Spinal cord (tissue), 10 donors: ENCODE results near the gene NCKAP5. TPM values are rescaled to one million over a fixed set of nuclear protein-coding genes. Genes with fewer than 3 reads are reported as not detected.

ENCODE experiments used
- DNase-seq, 6 donors: peaks; one replicate each; pipeline versions ENCODE4 v3.0.0 to v3.0.0-alpha.2; 2013 to 2015; ENCODE audit warnings: low spot score in 6 of 6, low read depth in 4 of 6
- H3K27ac ChIP-seq: one replicate; pipeline ENCODE4 v1.5.1; 2013; ENCODE audit warnings: low read depth, low read length, control low read depth
- H3K27me3 ChIP-seq: one replicate; pipeline ENCODE4 v1.6.1; 2013; ENCODE audit warnings: low read length; ENCODE audit not compliant: control insufficient read depth, insufficient read depth
- H3K36me3 ChIP-seq: one replicate; pipeline ENCODE4 v1.6.1; 2013; ENCODE audit warnings: low read length; ENCODE audit not compliant: control insufficient read depth, insufficient read depth
- H3K4me1 ChIP-seq: one replicate; pipeline ENCODE4 v1.6.1; 2013; ENCODE audit warnings: low read length; ENCODE audit not compliant: control insufficient read depth, insufficient read depth
- H3K4me3 ChIP-seq: one replicate; pipeline ENCODE4 v1.5.1; 2013; ENCODE audit warnings: low read depth, low read length, control low read depth
- H3K9me3 ChIP-seq: one replicate; pipeline ENCODE4 v1.6.1; 2013; ENCODE audit warnings: low read length; ENCODE audit not compliant: control insufficient read depth, insufficient read depth
- WGBS: methylation state at CpG from one replicate; pipeline ENCODE4 v1.1.5; 2013; ENCODE audit warnings: missing lambda C conversion rate; ENCODE audit not compliant: insufficient coverage; 5-methylcytosine and 5-hydroxymethylcytosine counted together
- polyA plus RNA-seq, 2 donors: library from polyadenylated mRNA; unstranded; fragments of 120-200 nt; gene quantifications; one replicate each; pipeline ENCODE4 v1.2.1, GENCODE V29; 2013; ENCODE audit not compliant: insufficient read length in 2 of 2
- total RNA-seq, 2 donors: library from RNA; depleted of rRNA in 1 of 2; stranded (reverse); fragments of 120-200 nt in 1 of 2; fragments of >200 nt in 1 of 2; gene quantifications; one replicate each; pipeline versions ENCODE4 v1.2.3 to v1.2.4, GENCODE V29; 2013 to 2014
- donor health status: healthy.

Gene NCKAP5
- total and polyA plus RNA-seq, 4 donors: 8.9 to 17.7 (median 11.6) TPM

DNA sequence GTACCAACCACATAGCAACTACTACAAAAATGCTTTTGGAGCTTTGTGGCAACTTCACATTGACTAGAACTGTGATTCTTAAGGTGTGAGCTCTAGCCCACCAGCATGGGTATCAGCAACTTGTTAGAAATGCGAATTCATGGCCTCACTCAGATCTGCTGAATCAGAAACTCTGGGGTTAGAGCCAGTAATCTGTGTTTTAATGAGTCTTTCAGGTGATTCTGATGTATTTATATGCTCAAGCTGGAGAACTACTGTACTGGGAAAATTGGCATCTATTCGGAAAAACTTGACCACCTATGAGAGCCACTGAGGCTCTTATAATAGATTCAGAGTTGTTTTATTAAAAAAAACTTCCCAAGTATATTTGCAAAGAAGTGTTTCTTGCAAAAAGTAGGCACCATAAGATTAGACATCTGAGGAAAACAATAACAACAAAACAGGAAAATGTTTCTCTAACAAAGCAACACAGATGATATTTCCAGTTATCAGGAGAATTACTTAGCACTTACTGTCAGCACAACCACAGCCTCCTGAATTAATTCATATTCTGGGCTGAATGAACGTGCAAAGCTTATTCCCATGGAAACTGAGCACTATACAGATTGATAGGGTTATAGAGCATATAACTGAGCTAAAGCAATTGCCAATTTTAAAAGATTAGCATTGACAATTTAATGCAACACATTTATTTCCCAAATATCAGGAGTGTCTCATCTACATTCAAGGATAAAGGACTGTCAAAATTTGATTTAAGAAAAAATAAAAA, 71.6 kb downstream of the NCKAP5 start:
- H3K4me3 ChIP-seq: no peak overlapping the region
- WGBS: 100% methylated on average over 1 of the region's 3 CpGs
- DNase-seq: peak in 2 of 6 donors; percentile 84 to 85
- H3K36me3 ChIP-seq: no peaks in the 10 kb centered on the region
- H3K4me1 ChIP-seq: peaks cover 4% of the 10 kb centered on the region
- H3K9me3 ChIP-seq: no peaks in the 10 kb centered on the region
- no peaks in the 10 kb centered on the region for H3K27me3 ChIP-seq
- H3K27ac ChIP-seq: no peak overlapping the region

DNA sequence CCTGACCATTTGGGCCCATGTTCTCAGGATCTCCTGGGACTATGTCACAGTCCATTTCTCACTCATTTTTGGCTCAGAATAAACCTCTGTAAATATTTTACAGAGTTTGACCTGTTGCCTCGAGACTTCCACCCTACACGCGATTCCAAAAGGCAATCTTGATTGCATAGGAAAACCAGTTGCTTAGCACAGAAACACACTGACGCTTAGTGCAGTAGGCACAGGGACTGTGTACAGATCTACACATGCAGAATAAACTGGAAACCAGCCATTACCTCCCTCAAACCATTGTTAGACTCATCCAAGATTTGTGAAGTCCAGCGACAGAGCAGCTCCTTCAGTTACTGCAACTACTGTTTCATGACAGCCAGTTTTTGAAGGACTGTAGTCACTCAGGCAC, 73.0 kb downstream of the NCKAP5 start:
- no peak overlapping the region for H3K27ac ChIP-seq
- 61% methylated on average over 3 of the region's 5 CpGs for WGBS
- no peak overlapping the region for H3K4me3 ChIP-seq
- no peaks in the 10 kb centered on the region for H3K36me3 ChIP-seq
- no peaks in the 10 kb centered on the region for H3K27me3 ChIP-seq
- DNase-seq: peak in 2 of 6 donors; percentile 56 to 60
- H3K4me1 ChIP-seq: peaks cover 4% of the 10 kb centered on the region
- no peaks in the 10 kb centered on the region for H3K9me3 ChIP-seq

DNA sequence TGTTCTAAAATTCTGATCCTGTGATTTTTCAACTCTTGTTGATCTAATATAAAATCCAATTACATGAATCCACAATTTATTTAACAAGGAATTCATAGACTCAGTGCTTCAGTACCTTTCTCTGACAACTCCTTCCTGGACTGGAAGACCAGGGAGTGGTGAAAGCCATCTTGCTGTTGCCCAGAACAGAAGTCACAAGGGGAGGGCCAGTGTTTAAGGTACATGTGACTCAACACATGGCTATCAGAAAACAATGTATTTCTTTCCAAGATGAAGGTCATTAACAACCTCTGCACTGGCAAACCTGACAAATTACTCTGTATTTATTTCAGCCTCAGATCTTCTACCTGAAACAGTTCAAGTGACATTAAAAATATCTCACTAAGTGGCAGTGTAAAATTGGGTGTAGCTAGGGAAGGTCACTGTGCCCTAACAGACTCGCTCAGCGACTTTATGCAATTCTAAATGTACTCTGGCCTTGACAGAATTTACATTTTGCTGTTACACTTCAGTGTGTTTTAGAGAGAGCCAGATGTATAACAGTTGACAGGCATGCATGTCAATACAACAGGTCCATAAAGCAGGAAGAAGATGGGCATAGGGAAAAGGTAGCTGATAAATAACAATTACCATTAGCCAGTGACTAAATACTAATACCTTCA, 75.4 kb downstream of the NCKAP5 start:
- WGBS: no CpG with 5 or more reads among the region's 2 CpGs
- no peak overlapping the region for H3K27ac ChIP-seq
- no peak overlapping the region for H3K4me3 ChIP-seq
- no peaks in the 10 kb centered on the region for H3K36me3 ChIP-seq
- no peaks in the 10 kb centered on the region for H3K4me1 ChIP-seq
- no peak for DNase-seq
- no peaks in the 10 kb centered on the region for H3K27me3 ChIP-seq
- no peaks in the 10 kb centered on the region for H3K9me3 ChIP-seq

DNA sequence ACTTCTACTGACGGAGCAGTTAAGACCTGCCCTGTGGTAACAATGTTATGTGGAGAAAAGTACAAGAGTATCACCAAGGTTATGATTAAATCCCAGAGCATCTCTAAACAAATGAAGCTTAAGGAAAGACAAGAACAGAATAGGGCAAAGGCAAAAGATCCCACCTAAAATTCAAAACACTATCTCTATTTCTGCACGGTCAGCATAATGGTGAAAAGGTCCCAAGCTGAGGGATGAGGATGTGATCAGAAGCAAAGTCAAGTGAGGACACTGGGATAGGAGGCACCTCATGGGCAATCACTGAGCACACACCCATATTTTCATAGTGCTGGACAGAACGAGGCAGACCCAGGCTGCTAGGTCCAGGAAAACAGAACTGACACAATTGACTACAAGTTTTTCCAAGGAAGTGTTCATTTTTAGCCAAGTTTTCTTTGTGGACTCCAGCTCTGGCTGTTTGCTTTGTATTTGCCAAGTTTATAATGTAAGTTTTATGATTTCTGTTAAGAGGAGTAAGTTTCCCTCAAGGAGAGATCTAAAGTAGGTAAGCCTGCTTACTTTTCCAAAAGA, 77.8 kb downstream of the NCKAP5 start:
- WGBS: 60% methylated on average over 1 of the region's 3 CpGs

DNA sequence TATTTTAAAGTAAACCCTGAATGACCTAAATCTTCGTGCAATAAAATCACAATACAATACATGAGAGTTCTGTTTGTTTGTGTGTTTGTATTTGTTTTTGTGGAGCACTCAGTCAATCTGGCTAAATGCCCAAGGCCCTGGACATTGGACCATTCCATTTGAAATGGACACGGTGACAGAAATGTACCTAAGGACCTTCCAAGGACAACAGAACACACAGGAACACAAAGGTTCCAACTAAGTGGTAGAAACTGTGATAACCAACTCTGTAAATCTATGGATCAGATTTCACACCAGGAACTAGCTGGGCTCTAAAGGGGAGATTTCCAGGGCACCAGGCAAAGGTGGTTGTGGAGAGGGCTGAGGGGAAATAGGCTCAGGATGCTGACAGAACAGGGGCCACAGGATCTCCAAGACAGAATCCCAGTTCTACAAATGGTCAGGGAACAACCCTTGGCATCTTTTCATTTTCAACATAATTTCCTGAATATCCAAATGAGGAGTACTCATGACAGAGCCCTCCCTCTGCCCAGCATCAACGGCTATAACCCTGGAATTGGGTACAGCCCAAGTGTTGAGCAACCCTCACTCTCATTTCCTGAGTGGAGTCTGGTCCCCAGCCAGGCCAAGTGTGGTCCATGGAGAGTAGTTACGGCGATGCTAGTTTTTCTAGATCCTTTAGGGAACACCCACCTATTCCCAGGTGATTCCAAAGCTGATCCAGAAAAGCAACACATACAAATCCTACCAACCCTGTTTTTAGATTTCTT, 78.4 kb downstream of the NCKAP5 start:
- H3K9me3 ChIP-seq: no peaks in the 10 kb centered on the region
- no peaks in the 10 kb centered on the region for H3K27me3 ChIP-seq
- H3K4me1 ChIP-seq: no peaks in the 10 kb centered on the region
- no peak overlapping the region for H3K27ac ChIP-seq
- H3K4me3 ChIP-seq: no peak overlapping the region
- 85% methylated on average over 4 of the region's 5 CpGs for WGBS
- DNase-seq: no peak
- no peaks in the 10 kb centered on the region for H3K36me3 ChIP-seq

More for the DNA sequence above, 77.8 kb downstream of the NCKAP5 start:
- Histone ChIP-seq H3K4me1 (no peaks in the 10 kb centered on the region), H3K36me3 (no peaks in the 10 kb centered on the region), H3K27me3 (no peaks in the 10 kb centered on the region), H3K4me3 (no peak overlapping the region), H3K27ac (no peak overlapping the region), H3K9me3 (no peaks in the 10 kb centered on the region)
- DNase-seq: no peak

DNA sequence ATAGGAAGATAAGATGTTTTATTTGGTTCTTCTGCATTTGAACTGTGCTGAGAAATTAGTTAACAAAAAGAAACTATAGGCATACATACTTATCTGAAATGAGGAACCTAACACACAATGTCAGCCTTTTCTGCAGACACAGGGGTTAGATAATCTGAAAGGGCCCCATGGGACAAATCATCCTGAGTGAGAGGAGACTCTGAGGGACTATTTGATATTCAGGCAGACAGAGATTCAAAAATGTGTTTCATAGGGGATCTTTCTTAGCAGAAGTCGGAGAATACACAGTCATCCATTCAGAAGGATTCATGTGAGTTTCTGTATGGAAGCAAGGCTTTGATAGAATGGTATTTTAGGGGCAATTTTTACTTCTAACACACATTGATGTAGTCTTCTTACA, 79.1 kb downstream of the NCKAP5 start:
- Histone ChIP-seq H3K4me1 (no peaks in the 10 kb centered on the region), H3K27ac (no peak overlapping the region), H3K4me3 (no peak overlapping the region), H3K27me3 (no peaks in the 10 kb centered on the region), H3K9me3 (no peaks in the 10 kb centered on the region), H3K36me3 (no peaks in the 10 kb centered on the region)
- no peak for DNase-seq
- WGBS: no CpG with 5 or more reads among the region's 1 CpG

DNA sequence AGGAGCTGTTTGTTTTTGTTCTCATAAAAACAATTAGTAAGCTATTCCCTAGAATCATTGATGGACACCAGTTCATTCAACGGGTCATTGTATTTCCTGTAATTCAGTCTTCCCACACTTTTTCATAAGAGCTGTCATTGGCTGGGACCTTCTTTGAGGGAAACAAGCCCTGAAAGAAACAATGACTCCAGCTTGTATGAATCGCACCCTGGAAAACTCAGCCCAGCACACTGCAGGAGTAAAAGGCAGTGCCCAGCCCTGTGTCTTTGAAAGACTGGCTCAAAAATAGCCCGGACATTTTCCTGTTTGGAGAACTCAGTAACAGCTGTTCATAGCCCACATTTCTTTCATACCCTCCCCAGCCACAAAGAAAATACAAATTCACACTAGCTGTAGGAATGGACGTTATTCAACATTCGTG, 81.5 kb downstream of the NCKAP5 start:
- H3K27ac ChIP-seq: no peak overlapping the region
- no peaks in the 10 kb centered on the region for H3K9me3 ChIP-seq
- 84% methylated on average over 3 of the region's 5 CpGs for WGBS
- no peaks in the 10 kb centered on the region for H3K36me3 ChIP-seq
- no peak overlapping the region for H3K4me3 ChIP-seq
- H3K4me1 ChIP-seq: no peaks in the 10 kb centered on the region
- DNase-seq: no peak
- H3K27me3 ChIP-seq: no peaks in the 10 kb centered on the region

DNA sequence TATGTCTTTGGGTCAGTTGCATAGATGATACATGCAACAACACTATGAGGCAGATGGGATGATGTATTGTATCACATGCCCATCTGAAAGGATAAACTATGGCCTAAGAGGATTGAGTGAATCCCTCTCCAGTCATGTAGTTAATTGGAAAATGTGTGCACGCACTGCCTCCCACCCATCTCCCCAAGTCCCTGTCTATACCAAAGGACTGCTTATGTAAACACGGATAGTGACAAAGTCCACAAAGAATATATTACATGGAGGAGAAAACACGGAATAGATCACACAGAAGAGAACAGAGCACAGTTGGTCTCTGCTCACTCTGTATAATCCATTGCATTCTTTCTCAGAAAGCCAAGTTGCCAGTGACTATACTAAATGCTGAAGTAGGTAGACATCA, 82.4 kb downstream of the NCKAP5 start:
- H3K36me3 ChIP-seq: no peaks in the 10 kb centered on the region
- H3K27ac ChIP-seq: no peak overlapping the region
- no CpG with 5 or more reads among the region's 3 CpGs for WGBS
- no peaks in the 10 kb centered on the region for H3K9me3 ChIP-seq
- H3K4me1 ChIP-seq: no peaks in the 10 kb centered on the region
- no peak overlapping the region for H3K4me3 ChIP-seq
- no peak for DNase-seq
- H3K27me3 ChIP-seq: no peaks in the 10 kb centered on the region

DNA sequence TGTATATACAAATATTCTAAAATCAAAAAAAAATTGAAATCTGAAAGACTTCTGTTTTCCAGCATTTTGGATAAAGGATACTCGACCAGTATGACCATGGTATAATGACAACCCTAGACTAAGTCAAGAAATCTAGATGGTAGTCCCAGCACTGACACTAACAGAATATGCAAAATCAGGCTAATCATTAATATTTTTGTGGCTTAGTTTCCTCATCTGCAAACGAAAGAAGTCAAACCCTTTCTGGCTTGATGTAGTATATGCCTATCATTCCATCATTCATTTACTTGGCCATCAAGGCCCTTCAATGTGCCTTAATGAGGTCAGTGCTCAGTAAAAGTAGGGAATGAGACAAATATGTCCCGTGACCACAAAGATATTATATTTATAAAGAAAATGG, 83.5 kb downstream of the NCKAP5 start:
- no CpG with 5 or more reads among the region's 3 CpGs for WGBS
- Histone ChIP-seq H3K27me3 (no peaks in the 10 kb centered on the region), H3K36me3 (no peaks in the 10 kb centered on the region), H3K4me1 (no peaks in the 10 kb centered on the region), H3K27ac (no peak overlapping the region), H3K4me3 (no peak overlapping the region), H3K9me3 (no peaks in the 10 kb centered on the region)
- no peak for DNase-seq
